ENCODE results near the gene WDR70.
"Not testable (repeated sequence)": the region's sequence is repeated elsewhere in the genome, so short reads cannot be mapped to it uniquely, and the experiment has no call there.

DNA sequence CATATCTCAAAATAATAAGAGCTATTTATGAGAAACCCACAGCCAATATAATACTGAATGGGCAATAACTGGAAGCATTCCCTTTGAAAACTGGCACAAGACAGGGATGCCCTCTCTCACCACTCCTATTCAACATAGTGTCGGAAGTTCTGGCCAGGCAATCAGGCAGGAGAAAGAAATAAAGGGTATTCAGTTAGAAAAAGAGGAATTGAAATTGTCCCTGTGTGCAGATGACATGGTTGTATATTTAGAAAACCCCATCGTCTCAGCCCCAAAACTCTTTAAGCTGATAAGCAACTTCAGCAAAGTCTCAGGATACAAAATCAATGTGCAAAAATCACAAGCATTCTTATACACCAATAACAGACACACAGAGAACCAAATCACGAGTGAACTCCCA lies 66.7 kb downstream of the WDR70 start:
- TF ChIP-seq, protein P1, sequence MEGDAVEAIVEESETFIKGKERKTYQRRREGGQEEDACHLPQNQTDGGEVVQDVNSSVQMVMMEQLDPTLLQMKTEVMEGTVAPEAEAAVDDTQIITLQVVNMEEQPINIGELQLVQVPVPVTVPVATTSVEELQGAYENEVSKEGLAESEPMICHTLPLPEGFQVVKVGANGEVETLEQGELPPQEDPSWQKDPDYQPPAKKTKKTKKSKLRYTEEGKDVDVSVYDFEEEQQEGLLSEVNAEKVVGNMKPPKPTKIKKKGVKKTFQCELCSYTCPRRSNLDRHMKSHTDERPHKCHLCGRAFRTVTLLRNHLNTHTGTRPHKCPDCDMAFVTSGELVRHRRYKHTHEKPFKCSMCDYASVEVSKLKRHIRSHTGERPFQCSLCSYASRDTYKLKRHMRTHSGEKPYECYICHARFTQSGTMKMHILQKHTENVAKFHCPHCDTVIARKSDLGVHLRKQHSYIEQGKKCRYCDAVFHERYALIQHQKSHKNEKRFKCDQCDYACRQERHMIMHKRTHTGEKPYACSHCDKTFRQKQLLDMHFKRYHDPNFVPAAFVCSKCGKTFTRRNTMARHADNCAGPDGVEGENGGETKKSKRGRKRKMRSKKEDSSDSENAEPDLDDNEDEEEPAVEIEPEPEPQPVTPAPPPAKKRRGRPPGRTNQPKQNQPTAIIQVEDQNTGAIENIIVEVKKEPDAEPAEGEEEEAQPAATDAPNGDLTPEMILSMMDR (IDR thresholded peaks at IDR 0.05): not testable (repeated sequence)
- not testable (repeated sequence) for TF ChIP-seq POLR2A, POLR2AphosphoS5, EP300 (IDR thresholded peaks at IDR 0.05)

All from suprapubic skin (tissue), 4 donors.